Heart left ventricle (tissue), 16 donors: ENCODE data around the gene MAN2B2. TPM values are rescaled to one million over a fixed set of nuclear protein-coding genes. Genes with fewer than 3 reads are reported as not detected.

Experiments
- ATAC-seq, 4 donors: fragments of 200-7000 bp; cut with Tn5 transposase; one replicate each; pipeline ENCODE4 v1.9.1; 2020 to 2022; ENCODE audit warnings: moderate library complexity in 4 of 4, mild to moderate bottlenecking in 3 of 4, moderate number of reproducible peaks in 1 of 4
- DNase-seq, 5 donors: peaks; one replicate each; pipeline ENCODE4 v3.0.0-alpha.2; 2020
- H3K27ac ChIP-seq, 12 donors: fragments of 200-600 bp; sonication (generic) in 4 of 12; one replicate each; pipeline versions ENCODE4 v1.5.0 to v1.8.0; 2016 to 2022; ENCODE audit warnings: mild to moderate bottlenecking in 2 of 12
- H3K27me3 ChIP-seq, 9 donors: fragments of 200-600 bp; sonication (generic) in 2 of 9; one replicate each; pipeline versions ENCODE4 v1.5.1 to v1.8.0; 2016 to 2022; ENCODE audit warnings: mild to moderate bottlenecking in 3 of 9
- H3K36me3 ChIP-seq, 9 donors: fragments of 200-600 bp; sonication (generic) in 2 of 9; one replicate each; pipeline versions ENCODE4 v1.5.0 to v1.8.0; 2018 to 2022; ENCODE audit warnings: mild to moderate bottlenecking in 2 of 9
- H3K4me1 ChIP-seq, 12 donors: fragments of 200-600 bp; sonication (generic) in 4 of 12; one replicate each; pipeline versions ENCODE4 v1.5.0 to v1.8.0; 2016 to 2022; ENCODE audit warnings: mild to moderate bottlenecking in 3 of 12
- H3K4me3 ChIP-seq, 12 donors: fragments of 200-600 bp; sonication (generic) in 4 of 12; one replicate each; pipeline versions ENCODE4 v1.5.0 to v1.8.0; 2017 to 2022; ENCODE audit warnings: mild to moderate bottlenecking in 9 of 12, moderate library complexity in 4 of 12
- H3K9me3 ChIP-seq, 12 donors: fragments of 200-600 bp; sonication (generic) in 4 of 12; one replicate each; pipeline versions ENCODE4 v1.5.0 to v1.8.0; 2016 to 2022; ENCODE audit warnings: mild to moderate bottlenecking in 1 of 12
- POLR2A ChIP-seq, 2 donors: fragments of 450-650 bp; IDR thresholded peaks; one replicate each; pipeline ENCODE4 v1.6.1; 2017; ENCODE audit warnings: antibody characterized with exemption in 2 of 2, mild to moderate bottlenecking in 2 of 2, moderate library complexity in 2 of 2
- WGBS, 4 donors: extraction: QIAGEN DNeasy Blood & Tissue Kit in 2 of 4; methylation state at CpG; one replicate each; pipeline versions ENCODE4 v1.1.5 to v1.1.7; 2013 to 2018; 5-methylcytosine and 5-hydroxymethylcytosine counted together
- intact Hi-C, 10 donors: fragments of 100-400 bp; cut with DNase I; formaldehyde crosslinking; loops; one replicate each; pipeline versions ENCODE4 v1.11.1 to v1.14.2; 2022
- polyA plus RNA-seq, 2 donors: library from polyadenylated mRNA; stranded (reverse); fragments of 200-250 nt; gene quantifications; one replicate each; pipeline ENCODE4 v1.2.3, GENCODE V29; 2013
- total RNA-seq, 9 donors: library from RNA; depleted of rRNA in 2 of 9; stranded (reverse); fragments of >200 nt in 2 of 9; fragmentation: NEBNext Ultra II Directional in 3 of 9; extraction: Animal tissue kit (Norgen Biotek cat#: 25700) in 3 of 9; gene quantifications; one replicate each; pipeline versions ENCODE4 v1.1.0 to v1.2.4, GENCODE V29; 2016 to 2023
- TF ChIP-seq, protein P1 (sequence below), 12 donors: fragments of 200-600 bp; sonication (generic) in 4 of 12; IDR thresholded peaks; one replicate each; pipeline versions ENCODE4 v1.5.0 to v1.8.0; 2018 to 2022; ENCODE audit warnings: antibody characterized with exemption in 12 of 12, mild to moderate bottlenecking in 5 of 12
- donor health status: ischemic (EF 13 %, LVEDD 7.1; RV severe dilation, severe dysfunction).
- donor health status: healthy with polysubstance abuse.
- donor health status: DM: no; HTN: yes; CAD: no.
- donor health status: DM: no; HTN: no; CAD: no.
- donor health status: ischemic (EF 25% LVEDD 6.9; RV normal size, moderate dysfunction).
- donor health status: ischemic (EF 25% LVEDD 5.7; RV mildly dilated, moderate dysfunction).
- donor health status: healthy.
- donor health status: DM: yes; HTN: yes; CAD: no.
- donor health status: ischemic (EF 35%, LVEDD 5.7; RV mildly dilated, moderate dysfunction).
- donor health status: nonischemic (EF 11% LVEDD 7.7; RV severe dilation, severe dysfunction).
- donor health status: DM: yes; HTN: yes; CAD: no.
- donor health status: PGD.
- donor health status: ischemic (EF 29% LVEDD 5.4; RV normal size, mild dysfunction).
- donor health status: nonischemic (EF 23%, LVEDD 6.1; RV moderate dilation, normal function).

The MAN2B2 gene
- total and polyA plus RNA-seq, 11 donors, result 4.4 to 33.6 (median 19.8) TPM

DNA sequence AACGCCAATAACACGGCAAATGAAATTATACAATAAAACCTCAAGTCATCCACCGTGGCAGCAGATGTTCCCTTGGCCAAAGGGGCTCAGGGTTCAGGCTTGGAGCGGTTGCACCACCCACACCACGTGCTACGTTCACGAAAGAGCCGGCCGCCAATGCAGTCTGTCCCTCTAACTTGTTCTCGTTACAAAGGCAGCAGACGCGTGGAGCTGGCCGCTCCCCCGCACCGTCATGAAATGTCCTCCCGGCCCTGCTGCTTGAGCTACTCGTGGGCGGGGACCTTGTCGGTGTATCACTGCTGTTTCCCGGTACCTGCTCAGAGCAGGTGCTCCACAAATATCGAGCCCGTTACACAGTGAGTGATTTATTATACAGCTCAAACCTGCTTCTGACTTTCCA is 36.4 kb upstream of the MAN2B2 start:
- Histone ChIP-seq H3K27me3 (peaks cover 0 to 29% (median 7%) of the 10 kb centered on the region in 9 donors), H3K27ac (no peak overlapping the region), H3K4me1 (no peaks in the 10 kb centered on the region), H3K9me3 (peaks cover 0 to 12% (median 0%) of the 10 kb centered on the region in 12 donors), H3K4me3 (no peak overlapping the region), H3K36me3 (no peaks in the 10 kb centered on the region)
- ATAC-seq (no peak), DNase-seq (no peak)
- intact Hi-C loops, result no loop called here
- TF ChIP-seq POLR2A (IDR thresholded peaks at IDR 0.05), result no peak
- TF ChIP-seq, protein P1, sequence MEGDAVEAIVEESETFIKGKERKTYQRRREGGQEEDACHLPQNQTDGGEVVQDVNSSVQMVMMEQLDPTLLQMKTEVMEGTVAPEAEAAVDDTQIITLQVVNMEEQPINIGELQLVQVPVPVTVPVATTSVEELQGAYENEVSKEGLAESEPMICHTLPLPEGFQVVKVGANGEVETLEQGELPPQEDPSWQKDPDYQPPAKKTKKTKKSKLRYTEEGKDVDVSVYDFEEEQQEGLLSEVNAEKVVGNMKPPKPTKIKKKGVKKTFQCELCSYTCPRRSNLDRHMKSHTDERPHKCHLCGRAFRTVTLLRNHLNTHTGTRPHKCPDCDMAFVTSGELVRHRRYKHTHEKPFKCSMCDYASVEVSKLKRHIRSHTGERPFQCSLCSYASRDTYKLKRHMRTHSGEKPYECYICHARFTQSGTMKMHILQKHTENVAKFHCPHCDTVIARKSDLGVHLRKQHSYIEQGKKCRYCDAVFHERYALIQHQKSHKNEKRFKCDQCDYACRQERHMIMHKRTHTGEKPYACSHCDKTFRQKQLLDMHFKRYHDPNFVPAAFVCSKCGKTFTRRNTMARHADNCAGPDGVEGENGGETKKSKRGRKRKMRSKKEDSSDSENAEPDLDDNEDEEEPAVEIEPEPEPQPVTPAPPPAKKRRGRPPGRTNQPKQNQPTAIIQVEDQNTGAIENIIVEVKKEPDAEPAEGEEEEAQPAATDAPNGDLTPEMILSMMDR (IDR thresholded peaks at IDR 0.05), result no peak
- 50 to 55% (median 54%) methylated on average over 21 to 22 of the region's 22 CpGs for WGBS, 4 donors

DNA sequence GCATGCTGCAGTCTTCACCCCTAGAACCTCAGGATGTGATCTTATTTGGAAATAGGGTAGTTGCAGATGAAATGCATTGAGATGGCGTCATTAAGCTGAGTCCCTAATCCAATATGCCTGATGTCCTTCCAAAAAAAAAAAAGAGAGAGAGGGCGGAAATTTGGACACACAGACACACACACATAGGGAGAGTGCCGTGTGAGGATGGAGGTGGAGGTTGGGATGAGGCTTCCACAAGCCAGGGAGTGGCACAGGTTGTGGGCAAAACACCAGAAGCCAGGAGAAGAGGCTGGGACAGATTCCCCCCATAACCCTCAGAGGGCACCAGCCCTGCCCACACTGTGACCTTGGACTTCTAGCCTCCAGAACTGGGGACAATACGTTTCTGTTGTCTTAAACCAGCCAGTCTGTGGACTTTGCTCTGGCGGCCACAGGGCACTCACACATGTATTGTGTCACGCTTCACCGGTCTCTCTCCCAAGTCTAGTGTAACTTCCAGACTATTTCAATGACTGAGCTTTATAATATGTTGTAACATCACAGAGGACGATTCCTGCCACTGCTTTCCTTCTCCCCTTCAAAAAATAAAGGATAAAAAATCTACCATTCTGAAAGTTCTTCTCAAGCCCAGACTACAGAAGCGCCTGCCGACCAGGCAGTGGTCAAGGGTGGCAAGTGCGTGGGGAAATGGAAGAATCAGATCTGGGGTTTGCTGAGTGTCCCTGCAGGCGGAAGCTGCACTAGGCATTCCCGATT is 35.8 kb upstream of the MAN2B2 start:
- Histone ChIP-seq H3K9me3 (peaks cover 0 to 12% (median 0%) of the 10 kb centered on the region in 12 donors), H3K4me1 (no peaks in the 10 kb centered on the region), H3K36me3 (no peaks in the 10 kb centered on the region), H3K4me3 (no peak overlapping the region), H3K27ac (no peak overlapping the region), H3K27me3 (peaks cover 0 to 29% (median 7%) of the 10 kb centered on the region in 9 donors)
- ATAC-seq (no peak), DNase-seq (no peak)
- TF ChIP-seq, protein P1 (IDR thresholded peaks at IDR 0.05), result no peak
- TF ChIP-seq POLR2A (IDR thresholded peaks at IDR 0.05), result no peak
- intact Hi-C loops, result no loop called here
- 79 to 86% (median 81%) methylated on average over 13 of the region's 13 CpGs for WGBS, 4 donors

DNA sequence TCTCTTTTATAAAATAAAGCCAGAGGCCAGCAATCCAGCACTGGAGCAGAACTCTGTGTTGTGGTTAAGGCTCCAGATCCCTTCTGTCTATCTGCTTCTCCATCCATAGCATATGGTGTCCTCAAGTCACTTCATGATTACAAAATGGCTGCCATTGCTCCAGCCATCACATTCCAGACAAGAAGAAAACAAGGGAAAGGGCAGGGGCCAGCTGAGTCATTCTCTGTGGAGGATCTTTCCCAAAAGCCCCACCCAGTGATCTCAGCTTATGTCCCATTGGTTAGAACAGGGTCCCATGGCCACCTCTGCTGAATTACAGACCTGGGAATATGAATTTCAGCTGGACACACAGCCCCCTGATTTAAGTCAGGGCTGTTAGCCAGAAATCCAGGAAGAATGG is 34.1 kb upstream of the MAN2B2 start:
- H3K9me3 ChIP-seq, result peaks cover 0 to 12% (median 0%) of the 10 kb centered on the region in 12 donors
- ATAC-seq (no peak), DNase-seq (no peak)
- H3K4me1 ChIP-seq, result no peaks in the 10 kb centered on the region
- H3K36me3 ChIP-seq, result no peaks in the 10 kb centered on the region
- TF ChIP-seq POLR2A (IDR thresholded peaks at IDR 0.05), result no peak
- TF ChIP-seq, protein P1 (IDR thresholded peaks at IDR 0.05), result no peak
- H3K4me3 ChIP-seq, result no peak overlapping the region
- no peak overlapping the region for H3K27ac ChIP-seq
- intact Hi-C loops, result loop anchor here in 4 of 10 donors (5.0 to 10.0 kb wide), 3 partner anchors 209 to 296 kb away; no protein-coding TSS in a partner anchor
- H3K27me3 ChIP-seq, result peaks cover 0 to 39% (median 7%) of the 10 kb centered on the region in 9 donors

DNA sequence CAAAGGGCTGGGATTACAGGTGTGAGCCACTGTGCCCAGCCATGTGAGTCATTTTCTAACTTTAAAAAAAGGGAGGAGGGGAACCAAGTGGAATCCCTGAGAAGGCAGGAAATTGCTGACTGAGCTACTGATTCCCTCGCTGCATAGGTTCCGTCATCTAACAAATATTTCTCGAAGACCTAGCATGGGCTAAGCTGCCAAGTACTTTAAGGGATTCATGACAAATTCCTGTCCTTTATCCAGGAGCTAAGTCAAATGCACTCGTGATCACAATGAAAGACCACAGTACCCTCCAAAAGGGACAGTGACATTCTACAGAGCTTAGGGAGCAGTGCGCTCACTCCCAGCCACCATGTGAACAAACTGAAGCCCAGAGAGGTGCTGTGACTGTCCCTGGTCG is 33.2 kb upstream of the MAN2B2 start:
- intact Hi-C loops, result loop anchor here in 4 of 10 donors (5.0 to 10.0 kb wide), 3 partner anchors 209 to 297 kb away; no protein-coding TSS in a partner anchor
- H3K27ac ChIP-seq, result no peak overlapping the region
- no peak for ATAC-seq
- no peaks in the 10 kb centered on the region for H3K36me3 ChIP-seq
- TF ChIP-seq POLR2A (IDR thresholded peaks at IDR 0.05), result no peak
- TF ChIP-seq, protein P1 (IDR thresholded peaks at IDR 0.05), result no peak
- no peak overlapping the region for H3K4me3 ChIP-seq
- no peak for DNase-seq
- no peaks in the 10 kb centered on the region for H3K4me1 ChIP-seq
- 49 to 58% (median 52%) methylated on average over 6 of the region's 6 CpGs for WGBS, 4 donors
- H3K27me3 ChIP-seq, result peaks cover 0 to 39% (median 7%) of the 10 kb centered on the region in 9 donors
- peaks cover 0 to 12% (median 0%) of the 10 kb centered on the region in 12 donors for H3K9me3 ChIP-seq
